Measurements from ENCODE around the gene OTOS.

GRCh38 chr2:240141736-240142135, 1.3 kb upstream of the OTOS start:
- TF ChIP-seq CTCF (IDR thresholded peaks at IDR 0.05 in 2 of 3, conservative IDR thresholded peaks at IDR 0.05 in 1 of 3; ENCODE audit: insufficient read depth in 2 of 3, low read depth in 1 of 3, low read length in 3 of 3) = no peak
- TF ChIP-seq TRIM25 (IDR thresholded peaks at IDR 0.05; ENCODE audit: borderline replicate concordance) = no peak
- TF ChIP-seq MTF1 (CRISPR knock-in tag; IDR thresholded peaks at IDR 0.05; ENCODE audit: borderline replicate concordance) = no peak
- no peak for TF ChIP-seq E2F5 (CRISPR knock-in tag; IDR thresholded peaks at IDR 0.05)
- TF ChIP-seq SMARCA4 (IDR thresholded peaks at IDR 0.05) = no peak
- TF ChIP-seq HEY1 (CRISPR knock-in tag; IDR thresholded peaks at IDR 0.05; ENCODE audit: borderline replicate concordance) = no peak
- TF ChIP-seq EZH2 (IDR thresholded peaks at IDR 0.05; ENCODE audit: borderline replicate concordance, low read depth, low read length) = no peak
- no peak for TF ChIP-seq RAD21 (CRISPR knock-in tag; conservative IDR thresholded peaks at IDR 0.05 in 1 of 2, IDR thresholded peaks at IDR 0.05 in 1 of 2)
- TF ChIP-seq ZNF263 (CRISPR knock-in tag; IDR thresholded peaks at IDR 0.05; ENCODE audit: borderline replicate concordance) = no peak
- no peak for TF ChIP-seq ZHX1 (conservative IDR thresholded peaks at IDR 0.05; ENCODE audit: low read length)
